Measurements from ENCODE around the gene BMERB1.
"Not testable (repeated sequence)": the region's sequence is repeated elsewhere in the genome, so short reads cannot be mapped to it uniquely, and the experiment has no call there.

GRCh38 chr16:15393025-15393424, 41.4 kb upstream of the BMERB1 start:
- TF ChIP-seq CTCF (conservative IDR thresholded peaks at IDR 0.05; ENCODE audit: low read depth in 2 of 2); EZH2 (IDR thresholded peaks at IDR 0.05; ENCODE audit: low read depth, unreplicated experiment): not testable (repeated sequence)
